Esophagus (tissue), 2 donors: ENCODE data around the gene SNRPD3. TPM values are rescaled to one million over a fixed set of nuclear protein-coding genes. Genes with fewer than 3 reads are reported as not detected.

Experiments
- H3K27ac ChIP-seq, 2 donors: one replicate each; pipeline ENCODE4 v1.5.1; 2013; ENCODE audit warnings: low read depth in 2 of 2, mild to moderate bottlenecking in 2 of 2, inconsistent platforms in 1 of 2, low read length in 1 of 2, moderate library complexity in 1 of 2
- H3K27me3 ChIP-seq, 2 donors: one replicate each; pipeline ENCODE4 v1.6.1; 2013; ENCODE audit warnings: low read length in 2 of 2, control low read depth in 1 of 2, mild to moderate bottlenecking in 1 of 2; ENCODE audit not compliant: insufficient read depth in 2 of 2, control insufficient read depth in 1 of 2
- H3K36me3 ChIP-seq, 2 donors: one replicate each; pipeline ENCODE4 v1.6.1; 2013; ENCODE audit warnings: low read length in 1 of 2; ENCODE audit not compliant: control insufficient read depth in 2 of 2, insufficient read depth in 2 of 2
- H3K4me1 ChIP-seq, 2 donors: one replicate each; pipeline ENCODE4 v1.6.1; 2013; ENCODE audit warnings: low read length in 1 of 2; ENCODE audit not compliant: control insufficient read depth in 2 of 2, insufficient read depth in 2 of 2
- H3K4me3 ChIP-seq, 2 donors: one replicate each; pipeline ENCODE4 v1.5.1; 2013; ENCODE audit warnings: low read length in 2 of 2, mild to moderate bottlenecking in 2 of 2, low read depth in 1 of 2, moderate library complexity in 1 of 2
- H3K9me3 ChIP-seq, 2 donors: one replicate each; pipeline ENCODE4 v1.6.1; 2013; ENCODE audit warnings: mild to moderate bottlenecking in 2 of 2, low read depth in 1 of 2, low read length in 1 of 2, moderate library complexity in 1 of 2; ENCODE audit not compliant: control insufficient read depth in 2 of 2, insufficient read depth in 1 of 2
- WGBS, 2 donors: extraction: QIAGEN DNeasy Blood & Tissue Kit; methylation state at CpG; one replicate each; pipeline ENCODE4 v1.1.7; 2013; 5-methylcytosine and 5-hydroxymethylcytosine counted together
- polyA plus RNA-seq, 2 donors: library from polyadenylated mRNA; stranded (reverse); fragments of 200-250 nt; gene quantifications; one replicate each; pipeline ENCODE4 v1.2.3, GENCODE V29; 2013
- donor health status: healthy with polysubstance abuse.
- donor health status: Bipolar disorder and iron deficiency.

Gene SNRPD3
- polyA plus RNA-seq, 2 donors: 71.3 to 134 TPM

- Histone ChIP-seq H3K9me3 (no peaks in the 10 kb centered on the region), H3K4me3 (no peak overlapping the region), H3K27ac (peak overlapping the region; percentile 23 to 79), H3K4me1 (peaks cover 5 to 13% of the 10 kb centered on the region in 2 donors), H3K27me3 (no peaks in the 10 kb centered on the region), H3K36me3 (peaks cover 0 to 14% of the 10 kb centered on the region in 2 donors)
- 41 to 45% methylated on average over 19 of the region's 19 CpGs for WGBS, 2 donors
These were observed 27.7 kb downstream of the SNRPD3 start for GRCh38 chr22:24583221-24584165.

DNA sequence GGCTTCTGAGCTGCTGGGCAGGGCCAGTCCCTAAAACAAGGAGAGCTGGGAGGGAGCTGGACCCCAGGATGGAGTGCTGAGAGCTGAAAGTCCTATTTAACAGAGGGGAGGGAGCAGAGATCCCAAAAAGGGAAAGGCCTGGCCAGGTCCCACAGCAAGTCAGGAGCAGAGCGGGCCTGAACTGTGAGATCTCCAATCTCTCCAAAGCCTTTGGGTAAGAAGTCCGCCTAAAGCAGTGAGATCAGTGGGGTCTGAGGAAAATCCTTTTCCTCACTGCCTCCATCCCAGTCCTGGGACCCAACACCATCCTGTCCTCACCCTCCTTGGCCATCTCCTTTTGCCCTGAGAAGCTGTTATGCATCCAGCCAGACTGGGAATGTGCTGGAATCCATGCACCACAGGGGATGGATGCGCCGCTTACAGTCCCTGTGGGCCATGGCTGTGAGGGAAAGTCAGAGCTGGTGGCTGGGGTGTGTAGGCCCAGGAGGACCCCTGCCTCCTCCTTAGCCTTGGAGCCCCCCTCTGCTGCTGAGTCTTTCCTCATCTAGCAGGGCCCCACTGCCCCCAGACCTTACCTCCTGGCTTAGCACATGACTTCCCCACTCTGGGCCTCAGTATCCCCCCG lies 28.5 kb downstream of the SNRPD3 start:
- Histone ChIP-seq H3K4me1 (peaks cover 5 to 13% of the 10 kb centered on the region in 2 donors), H3K9me3 (no peaks in the 10 kb centered on the region), H3K27ac (peak overlapping the region in 1 of 2 donors; percentile 79), H3K27me3 (no peaks in the 10 kb centered on the region), H3K36me3 (peaks cover 0 to 14% of the 10 kb centered on the region in 2 donors), H3K4me3 (no peak overlapping the region)
- WGBS, 2 donors: 80% methylated on average over 5 of the region's 5 CpGs

DNA sequence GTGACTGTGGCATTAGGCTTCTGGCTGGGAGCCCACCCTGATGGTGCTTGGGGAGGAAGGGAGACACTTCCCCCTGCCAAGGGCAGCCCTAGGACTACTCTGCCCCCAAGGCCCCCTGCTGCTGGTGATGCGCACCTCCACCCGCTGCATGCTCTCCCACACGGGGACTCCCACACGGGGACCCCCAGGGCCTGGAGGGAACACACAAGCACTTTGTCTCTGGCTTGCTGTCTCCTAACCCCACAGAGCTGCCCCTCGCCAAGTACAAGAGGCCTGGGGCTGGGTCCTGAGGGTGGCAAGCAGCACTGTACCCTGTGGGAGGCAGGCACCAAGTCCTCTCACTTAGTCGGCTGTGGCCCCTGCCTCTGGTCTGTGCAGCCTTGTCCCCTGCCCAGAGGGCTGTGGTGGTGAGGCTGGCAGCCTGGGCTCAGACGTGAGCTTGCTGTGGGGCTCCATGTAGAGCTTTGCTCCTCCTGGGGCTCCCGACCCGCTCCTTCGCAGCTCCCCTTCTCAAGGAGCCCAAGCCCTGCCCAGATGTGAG lies 29.1 kb downstream of the SNRPD3 start:
- Histone ChIP-seq H3K27ac (no peak overlapping the region), H3K4me3 (no peak overlapping the region), H3K27me3 (no peaks in the 10 kb centered on the region), H3K36me3 (peaks cover 0 to 14% of the 10 kb centered on the region in 2 donors), H3K4me1 (peaks cover 5 to 13% of the 10 kb centered on the region in 2 donors), H3K9me3 (no peaks in the 10 kb centered on the region)
- 83 to 85% methylated on average over 9 to 10 of the region's 10 CpGs for WGBS, 2 donors

GRCh38 chr22:24585461-24585860 lies 29.7 kb downstream of the SNRPD3 start:
- 97 to 100% methylated on average over 1 to 3 of the region's 3 CpGs for WGBS, 2 donors
- Histone ChIP-seq H3K27ac (no peak overlapping the region), H3K36me3 (peaks cover 0 to 14% of the 10 kb centered on the region in 2 donors), H3K27me3 (no peaks in the 10 kb centered on the region), H3K4me1 (peaks cover 5 to 13% of the 10 kb centered on the region in 2 donors), H3K9me3 (no peaks in the 10 kb centered on the region), H3K4me3 (no peak overlapping the region)

DNA sequence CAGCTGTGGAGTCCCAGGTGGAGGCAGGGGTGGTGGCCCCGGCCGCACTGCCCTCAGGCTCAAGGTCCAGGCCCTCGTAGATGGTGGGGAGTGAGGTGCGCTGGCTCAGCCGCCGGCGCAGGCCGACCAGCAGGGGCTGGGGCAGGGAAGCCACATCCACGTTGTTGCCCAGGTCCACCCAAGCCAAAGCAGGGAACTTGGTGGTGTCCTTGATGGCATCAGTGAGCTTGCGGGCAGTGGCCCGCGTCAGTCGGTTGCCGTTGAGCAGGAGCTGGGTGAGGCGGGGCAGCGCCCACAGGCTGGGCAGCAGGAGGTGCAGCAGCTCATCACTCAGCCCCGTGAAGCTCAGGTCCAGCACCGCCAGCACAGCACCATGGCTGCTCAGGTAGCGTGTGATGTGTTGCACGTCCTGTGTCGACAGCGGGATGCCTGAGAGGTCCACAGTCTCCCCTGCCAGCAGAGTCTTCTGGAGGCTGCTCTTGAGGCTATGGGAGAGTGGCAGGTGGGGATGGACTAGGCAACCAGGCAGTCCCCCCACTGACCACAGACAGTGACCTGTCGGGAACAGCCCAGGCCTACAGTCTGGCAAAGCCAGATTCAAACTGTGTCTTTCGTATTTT lies 30.2 kb downstream of the SNRPD3 start:
- H3K27ac ChIP-seq: no peak overlapping the region
- peaks cover 0 to 14% of the 10 kb centered on the region in 2 donors for H3K36me3 ChIP-seq
- no peaks in the 10 kb centered on the region for H3K9me3 ChIP-seq
- 89 to 91% methylated on average over 24 of the region's 24 CpGs for WGBS, 2 donors
- no peak overlapping the region for H3K4me3 ChIP-seq
- H3K27me3 ChIP-seq: no peaks in the 10 kb centered on the region
- H3K4me1 ChIP-seq: peaks cover 5 to 13% of the 10 kb centered on the region in 2 donors

DNA sequence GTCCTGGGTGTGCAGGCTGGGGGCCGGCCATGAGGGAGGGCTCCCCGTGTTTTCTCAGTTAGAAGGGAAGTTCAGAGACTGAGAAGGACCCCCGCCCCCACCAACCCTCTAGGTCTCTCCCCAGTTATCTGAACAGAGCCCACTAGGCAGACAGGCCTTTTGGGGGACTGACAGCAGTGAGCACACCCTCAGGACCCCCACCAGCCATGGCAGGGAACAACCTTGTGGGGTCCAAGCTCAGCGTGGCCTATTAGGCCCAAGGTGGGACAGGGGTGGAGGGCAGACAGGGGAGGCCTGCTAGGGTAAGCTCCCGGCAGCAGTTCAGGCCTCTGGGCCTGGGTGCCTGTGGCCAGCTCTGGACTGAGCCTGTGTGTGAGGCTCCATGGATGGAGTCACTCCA lies 31.5 kb downstream of the SNRPD3 start:
- Histone ChIP-seq H3K4me1 (peaks cover 5 to 18% of the 10 kb centered on the region in 2 donors), H3K27ac (no peak overlapping the region), H3K4me3 (no peak overlapping the region), H3K27me3 (no peaks in the 10 kb centered on the region), H3K9me3 (no peaks in the 10 kb centered on the region), H3K36me3 (peaks cover 0 to 14% of the 10 kb centered on the region in 2 donors)
- WGBS, 2 donors: 80 to 89% methylated on average over 5 of the region's 5 CpGs

- Histone ChIP-seq H3K36me3 (peaks cover 0 to 14% of the 10 kb centered on the region in 2 donors), H3K9me3 (peaks cover 0 to 2% of the 10 kb centered on the region in 2 donors), H3K27me3 (no peaks in the 10 kb centered on the region), H3K27ac (no peak overlapping the region), H3K4me1 (peaks cover 5 to 14% of the 10 kb centered on the region in 2 donors), H3K4me3 (no peak overlapping the region)
- WGBS, 2 donors: 83 to 84% methylated on average over 8 of the region's 8 CpGs
These were observed 32.1 kb downstream of the SNRPD3 start for GRCh38 chr22:24587948-24588347.

GRCh38 chr22:24588381-24588756 lies 32.6 kb downstream of the SNRPD3 start:
- peaks cover 0 to 14% of the 10 kb centered on the region in 2 donors for H3K36me3 ChIP-seq
- H3K27ac ChIP-seq: no peak overlapping the region
- no peaks in the 10 kb centered on the region for H3K27me3 ChIP-seq
- H3K4me3 ChIP-seq: no peak overlapping the region
- H3K9me3 ChIP-seq: peaks cover 0 to 2% of the 10 kb centered on the region in 2 donors
- WGBS, 2 donors: 63 to 66% methylated on average over 13 of the region's 13 CpGs
- H3K4me1 ChIP-seq: peaks cover 3 to 14% of the 10 kb centered on the region in 2 donors

DNA sequence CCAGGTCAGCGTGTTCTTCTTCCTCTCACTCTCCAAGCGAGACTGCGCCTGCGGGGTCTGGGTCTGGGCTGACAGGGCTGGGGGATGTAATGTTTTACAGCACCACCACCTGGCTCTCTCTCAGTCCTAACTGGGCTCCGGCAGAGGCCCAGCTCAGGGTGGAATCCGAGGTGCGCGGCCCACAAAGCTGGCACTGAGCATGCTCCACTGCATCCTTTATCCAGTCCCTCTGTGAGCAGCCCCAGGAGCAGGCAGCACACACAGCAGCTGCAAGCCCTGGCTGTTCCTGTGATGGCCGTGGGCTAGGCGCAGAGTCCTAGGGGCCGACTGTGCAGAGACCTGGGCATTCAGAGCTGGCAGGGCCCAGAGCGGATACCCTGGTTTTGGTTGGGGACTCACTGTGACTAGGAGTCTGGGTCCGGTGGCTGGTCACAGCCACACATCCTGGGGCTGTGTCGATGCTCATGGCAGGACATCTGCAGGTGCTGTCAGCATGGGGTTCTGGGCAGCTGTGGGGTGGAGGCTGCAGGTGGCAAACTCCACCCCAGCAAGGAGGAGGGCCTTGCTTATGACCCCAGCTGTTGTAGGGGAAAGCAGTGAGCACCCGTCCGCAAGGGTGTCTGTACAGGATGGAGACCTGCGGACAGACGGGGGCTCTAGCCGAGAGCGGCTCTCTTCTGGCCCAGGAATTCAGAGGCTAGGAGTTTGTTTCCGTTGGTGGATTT lies 33.1 kb downstream of the SNRPD3 start:
- no peak overlapping the region for H3K27ac ChIP-seq
- peaks cover 0 to 14% of the 10 kb centered on the region in 2 donors for H3K36me3 ChIP-seq
- no peak overlapping the region for H3K4me3 ChIP-seq

More for the DNA sequence above, 33.1 kb downstream of the SNRPD3 start:
- H3K4me1 ChIP-seq: peaks cover 0 to 12% of the 10 kb centered on the region in 2 donors
- H3K27me3 ChIP-seq: no peaks in the 10 kb centered on the region
- peaks cover 0 to 2% of the 10 kb centered on the region in 2 donors for H3K9me3 ChIP-seq
- 91 to 92% methylated on average over 21 of the region's 21 CpGs for WGBS, 2 donors
